Stimulated activated memory B cell treated with anti-CD40 and anti-IgM and Interleukin-4, amounts not matched to agents 10 μg/mL and 1 μg/mL and 100 μg/mL, for 72 hours (primary cell): ENCODE measurements around the gene MAPKAPK3.
A peak's percentile ranks its signal among the peaks of the same experiment; 100 is the strongest.

Experiments used
- ATAC-seq: fragments of 150-1000 bp; cut with Tn5 transposase; 2 replicates; pipeline ENCODE4 v1.10.0; 2021
- H3K27ac Mint-ChIP-seq: one replicate; pipeline ENCODE4 v1.8.0; 2022; ENCODE audit warnings: mild to moderate bottlenecking, mixed read lengths
- H3K27me3 Mint-ChIP-seq: one replicate; pipeline ENCODE4 v1.8.0; 2022; ENCODE audit warnings: mixed read lengths
- H3K36me3 Mint-ChIP-seq: one replicate; pipeline ENCODE4 v1.8.0; 2022; ENCODE audit warnings: mixed read lengths
- H3K4me1 Mint-ChIP-seq: one replicate; pipeline ENCODE4 v1.8.0; 2022; ENCODE audit warnings: mixed read lengths
- H3K4me3 Mint-ChIP-seq: one replicate; pipeline ENCODE4 v1.8.0; 2022; ENCODE audit warnings: mild to moderate bottlenecking, moderate library complexity, mixed read lengths
- H3K9me3 Mint-ChIP-seq: one replicate; pipeline ENCODE4 v1.8.0; 2022; ENCODE audit warnings: mixed read lengths

Gene MAPKAPK3

GRCh38 chr3:50582083-50582482, 34.9 kb upstream of the MAPKAPK3 start:
- peaks cover 32% of the 10 kb centered on the region for H3K36me3 Mint-ChIP-seq
- no peak overlapping the region for H3K4me3 Mint-ChIP-seq
- no peak for ATAC-seq
- peaks cover 16% of the 10 kb centered on the region for H3K4me1 Mint-ChIP-seq
- no peaks in the 10 kb centered on the region for H3K9me3 Mint-ChIP-seq
- no peaks in the 10 kb centered on the region for H3K27me3 Mint-ChIP-seq
- peak overlapping the region; percentile 98 for H3K27ac Mint-ChIP-seq

GRCh38 chr3:50583897-50584296, 33.1 kb upstream of the MAPKAPK3 start:
- H3K4me1 Mint-ChIP-seq, result peaks cover 34% of the 10 kb centered on the region
- H3K4me3 Mint-ChIP-seq, result no peak overlapping the region

GRCh38 chr3:50584391-50584790, 32.6 kb upstream of the MAPKAPK3 start:
- Mint-ChIP-seq H3K36me3 (peaks cover 26% of the 10 kb centered on the region), H3K4me3 (no peak overlapping the region), H3K27ac (peak overlapping the region; percentile 98), H3K9me3 (no peaks in the 10 kb centered on the region), H3K4me1 (peaks cover 38% of the 10 kb centered on the region), H3K27me3 (no peaks in the 10 kb centered on the region)
- no peak for ATAC-seq

More at GRCh38 chr3:50583897-50584296, 33.1 kb upstream of the MAPKAPK3 start:
- Mint-ChIP-seq H3K9me3 (no peaks in the 10 kb centered on the region), H3K36me3 (peaks cover 29% of the 10 kb centered on the region), H3K27me3 (no peaks in the 10 kb centered on the region), H3K27ac (peak overlapping the region; percentile 98)
- no peak for ATAC-seq

- ATAC-seq, result peak; percentile 67
- no peaks in the 10 kb centered on the region for H3K9me3 Mint-ChIP-seq
- H3K4me3 Mint-ChIP-seq, result no peak overlapping the region
- no peaks in the 10 kb centered on the region for H3K27me3 Mint-ChIP-seq
- peaks cover 49% of the 10 kb centered on the region for H3K4me1 Mint-ChIP-seq
- peak overlapping the region; percentile 98 for H3K27ac Mint-ChIP-seq
- peaks cover 20% of the 10 kb centered on the region for H3K36me3 Mint-ChIP-seq
Measured at GRCh38 chr3:50585919-50586762, 30.8 kb upstream of the MAPKAPK3 start.

GRCh38 chr3:50586763-50587070, 30.2 kb upstream of the MAPKAPK3 start:
- Mint-ChIP-seq H3K27ac (peak overlapping the region; percentile 98), H3K4me1 (peaks cover 54% of the 10 kb centered on the region), H3K36me3 (peaks cover 19% of the 10 kb centered on the region), H3K9me3 (no peaks in the 10 kb centered on the region), H3K27me3 (no peaks in the 10 kb centered on the region), H3K4me3 (no peak overlapping the region)
- ATAC-seq, result no peak

GRCh38 chr3:50587373-50587772, 29.6 kb upstream of the MAPKAPK3 start:
- peaks cover 14% of the 10 kb centered on the region for H3K36me3 Mint-ChIP-seq

GRCh38 chr3:50587806-50588758, 28.9 kb upstream of the MAPKAPK3 start:
- no peak overlapping the region for H3K4me3 Mint-ChIP-seq
- peaks cover 14% of the 10 kb centered on the region for H3K36me3 Mint-ChIP-seq
- H3K27me3 Mint-ChIP-seq, result no peaks in the 10 kb centered on the region
- peak overlapping the region; percentile 98 for H3K27ac Mint-ChIP-seq
- no peaks in the 10 kb centered on the region for H3K9me3 Mint-ChIP-seq
- ATAC-seq, result peak; percentile 72
- H3K4me1 Mint-ChIP-seq, result peaks cover 64% of the 10 kb centered on the region

More at GRCh38 chr3:50587373-50587772, 29.6 kb upstream of the MAPKAPK3 start:
- Mint-ChIP-seq H3K27me3 (no peaks in the 10 kb centered on the region), H3K4me3 (no peak overlapping the region), H3K9me3 (no peaks in the 10 kb centered on the region), H3K4me1 (peaks cover 57% of the 10 kb centered on the region), H3K27ac (peak overlapping the region; percentile 98)
- ATAC-seq, result no peak

GRCh38 chr3:50588759-50589433, 28.1 kb upstream of the MAPKAPK3 start:
- ATAC-seq, result no peak
- H3K9me3 Mint-ChIP-seq, result no peaks in the 10 kb centered on the region
- H3K27ac Mint-ChIP-seq, result peak overlapping the region; percentile 98
- H3K36me3 Mint-ChIP-seq, result peaks cover 8% of the 10 kb centered on the region
- H3K4me3 Mint-ChIP-seq, result no peak overlapping the region
- no peaks in the 10 kb centered on the region for H3K27me3 Mint-ChIP-seq
- H3K4me1 Mint-ChIP-seq, result peaks cover 65% of the 10 kb centered on the region

GRCh38 chr3:50591196-50591741, 25.7 kb upstream of the MAPKAPK3 start:
- H3K27ac Mint-ChIP-seq, result peak overlapping the region; percentile 98
- peaks cover 57% of the 10 kb centered on the region for H3K4me1 Mint-ChIP-seq
- no peaks in the 10 kb centered on the region for H3K27me3 Mint-ChIP-seq
- ATAC-seq, result peak; percentile 2
- no peaks in the 10 kb centered on the region for H3K9me3 Mint-ChIP-seq
- peak overlapping the region; percentile 68 for H3K4me3 Mint-ChIP-seq
- no peaks in the 10 kb centered on the region for H3K36me3 Mint-ChIP-seq

- peaks cover 44% of the 10 kb centered on the region for H3K4me1 Mint-ChIP-seq
- no peak overlapping the region for H3K4me3 Mint-ChIP-seq
- H3K36me3 Mint-ChIP-seq, result no peaks in the 10 kb centered on the region
- no peaks in the 10 kb centered on the region for H3K9me3 Mint-ChIP-seq
- no peak for ATAC-seq
- no peaks in the 10 kb centered on the region for H3K27me3 Mint-ChIP-seq
- peak overlapping the region; percentile 98 for H3K27ac Mint-ChIP-seq
Measured at GRCh38 chr3:50592568-50592967, 24.4 kb upstream of the MAPKAPK3 start.

GRCh38 chr3:50594253-50594785, 22.6 kb upstream of the MAPKAPK3 start:
- Mint-ChIP-seq H3K27me3 (no peaks in the 10 kb centered on the region), H3K27ac (peak overlapping the region; percentile 98), H3K36me3 (no peaks in the 10 kb centered on the region), H3K4me3 (no peak overlapping the region), H3K9me3 (no peaks in the 10 kb centered on the region), H3K4me1 (peaks cover 33% of the 10 kb centered on the region)
- no peak for ATAC-seq

GRCh38 chr3:50599115-50599715, 17.7 kb upstream of the MAPKAPK3 start:
- Mint-ChIP-seq H3K9me3 (no peaks in the 10 kb centered on the region), H3K4me3 (no peak overlapping the region), H3K27me3 (no peaks in the 10 kb centered on the region), H3K36me3 (peaks cover 18% of the 10 kb centered on the region), H3K4me1 (peaks cover 53% of the 10 kb centered on the region), H3K27ac (peak overlapping the region; percentile 97)
- ATAC-seq, result no peak

- peak overlapping the region; percentile 97 for H3K27ac Mint-ChIP-seq
- no peak for ATAC-seq
- no peak overlapping the region for H3K4me3 Mint-ChIP-seq
- H3K27me3 Mint-ChIP-seq, result no peaks in the 10 kb centered on the region
- H3K4me1 Mint-ChIP-seq, result peaks cover 58% of the 10 kb centered on the region
- H3K9me3 Mint-ChIP-seq, result no peaks in the 10 kb centered on the region
- peaks cover 23% of the 10 kb centered on the region for H3K36me3 Mint-ChIP-seq
Measured at GRCh38 chr3:50599716-50600118, 17.2 kb upstream of the MAPKAPK3 start.

- ATAC-seq, result no peak
- H3K4me3 Mint-ChIP-seq, result no peak overlapping the region
- H3K36me3 Mint-ChIP-seq, result peaks cover 28% of the 10 kb centered on the region
- peaks cover 63% of the 10 kb centered on the region for H3K4me1 Mint-ChIP-seq
- H3K9me3 Mint-ChIP-seq, result no peaks in the 10 kb centered on the region
- peak overlapping the region; percentile 97 for H3K27ac Mint-ChIP-seq
- no peaks in the 10 kb centered on the region for H3K27me3 Mint-ChIP-seq
Measured at GRCh38 chr3:50600141-50600753, 16.7 kb upstream of the MAPKAPK3 start.
